ENCODE measurements around the gene MRPS30. TPM values are rescaled to one million over a fixed set of nuclear protein-coding genes. Genes with fewer than 3 reads are reported as not detected.

The MRPS30 gene
- total RNA-seq, 1 experiment from 2014 or later, result 66.6 TPM

DNA sequence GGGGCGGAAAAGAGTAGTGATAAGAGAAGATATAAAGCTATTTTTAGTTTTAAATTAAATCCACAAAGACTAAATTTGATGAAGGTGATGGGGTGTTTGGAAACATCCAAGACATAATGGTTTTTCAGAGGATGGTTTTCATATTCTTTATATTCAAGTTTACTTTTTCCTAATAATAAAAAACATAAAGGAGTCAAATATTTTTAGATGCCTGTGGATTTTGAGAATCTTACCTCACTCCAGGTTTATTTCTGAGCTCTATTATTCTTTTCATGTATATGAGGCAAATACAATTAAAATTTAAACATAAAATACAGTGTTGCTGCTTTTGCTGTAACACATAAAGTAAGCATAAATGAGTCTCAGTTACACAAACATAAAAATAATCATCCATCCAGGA is 22.2 kb downstream of the MRPS30 start:
- intact Hi-C loops (cut with micrococcal nuclease; ENCODE audit: unreplicated experiment), result no loop called here
- CTCF ChIA-PET, result no interaction called here
- BruUV-seq (replicated peaks), result no TSS peak
- Mint-ChIP-seq H3K36me3 (ENCODE audit: insufficient read depth, unreplicated experiment) (no peaks in the 10 kb centered on the region), H3K27me3 (ENCODE audit: unreplicated experiment) (no peaks in the 10 kb centered on the region), H3K4me1 (ENCODE audit: low read depth, unreplicated experiment) (no peaks in the 10 kb centered on the region), H3K27ac (ENCODE audit: unreplicated experiment) (no peak overlapping the region), H3K9me3 (ENCODE audit: low read depth, unreplicated experiment) (no peaks in the 10 kb centered on the region), H3K4me3 (ENCODE audit: low read depth, unreplicated experiment) (no peak overlapping the region)
- TF ChIP-seq, protein P1, sequence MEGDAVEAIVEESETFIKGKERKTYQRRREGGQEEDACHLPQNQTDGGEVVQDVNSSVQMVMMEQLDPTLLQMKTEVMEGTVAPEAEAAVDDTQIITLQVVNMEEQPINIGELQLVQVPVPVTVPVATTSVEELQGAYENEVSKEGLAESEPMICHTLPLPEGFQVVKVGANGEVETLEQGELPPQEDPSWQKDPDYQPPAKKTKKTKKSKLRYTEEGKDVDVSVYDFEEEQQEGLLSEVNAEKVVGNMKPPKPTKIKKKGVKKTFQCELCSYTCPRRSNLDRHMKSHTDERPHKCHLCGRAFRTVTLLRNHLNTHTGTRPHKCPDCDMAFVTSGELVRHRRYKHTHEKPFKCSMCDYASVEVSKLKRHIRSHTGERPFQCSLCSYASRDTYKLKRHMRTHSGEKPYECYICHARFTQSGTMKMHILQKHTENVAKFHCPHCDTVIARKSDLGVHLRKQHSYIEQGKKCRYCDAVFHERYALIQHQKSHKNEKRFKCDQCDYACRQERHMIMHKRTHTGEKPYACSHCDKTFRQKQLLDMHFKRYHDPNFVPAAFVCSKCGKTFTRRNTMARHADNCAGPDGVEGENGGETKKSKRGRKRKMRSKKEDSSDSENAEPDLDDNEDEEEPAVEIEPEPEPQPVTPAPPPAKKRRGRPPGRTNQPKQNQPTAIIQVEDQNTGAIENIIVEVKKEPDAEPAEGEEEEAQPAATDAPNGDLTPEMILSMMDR (IDR thresholded peaks at IDR 0.05; ENCODE audit: unreplicated experiment), result no peak
- DNase-seq, result no peak

DNA sequence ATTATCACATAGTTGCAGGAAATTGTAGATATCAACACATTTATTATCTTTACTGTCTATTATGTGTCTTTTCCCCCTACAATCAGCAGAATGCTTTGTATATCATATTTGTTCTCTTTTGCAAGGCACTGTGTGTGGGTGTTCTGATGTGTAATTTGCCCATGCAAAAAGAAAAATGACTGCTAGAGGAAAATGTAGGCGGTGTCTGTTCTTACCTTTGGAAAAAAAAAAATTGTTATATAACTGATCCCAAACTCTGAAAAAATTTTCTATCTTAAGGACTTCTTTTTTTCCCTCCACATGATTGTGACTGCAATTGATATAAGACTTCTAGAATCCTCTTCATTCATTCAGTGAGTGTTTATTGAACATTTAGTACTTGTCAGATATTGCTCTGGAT is 24.5 kb downstream of the MRPS30 start:
- no TSS peak for BruUV-seq (replicated peaks)
- CTCF ChIA-PET, result no interaction called here
- H3K9me3 Mint-ChIP-seq (ENCODE audit: low read depth, unreplicated experiment), result no peaks in the 10 kb centered on the region

DNA sequence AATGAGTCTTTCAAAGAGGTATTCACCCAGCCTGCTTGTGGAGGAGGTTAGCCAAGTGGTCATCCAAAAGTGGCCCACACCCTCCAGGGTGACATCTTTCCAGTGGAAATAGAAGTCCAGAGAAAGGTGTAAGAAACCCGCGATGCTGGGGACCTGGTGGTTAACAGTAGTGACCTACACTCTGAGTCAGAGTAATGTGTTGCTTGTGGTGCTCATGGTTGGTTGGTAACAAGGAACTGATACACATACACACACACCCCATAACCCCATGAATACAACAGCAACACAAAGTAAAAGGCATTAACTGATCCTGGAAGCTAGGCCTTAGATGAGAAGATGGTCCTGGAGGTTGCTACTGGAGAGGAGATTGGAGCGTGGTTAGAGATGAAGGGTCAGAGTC is 26.9 kb downstream of the MRPS30 start:
- intact Hi-C loops (cut with micrococcal nuclease; ENCODE audit: unreplicated experiment), result no loop called here
- BruUV-seq (replicated peaks), result no TSS peak

More for the DNA sequence above, 24.5 kb downstream of the MRPS30 start:
- H3K27ac Mint-ChIP-seq (ENCODE audit: unreplicated experiment), result no peak overlapping the region
- DNase-seq, result no peak
- no peaks in the 10 kb centered on the region for H3K27me3 Mint-ChIP-seq (ENCODE audit: unreplicated experiment)
- intact Hi-C loops (cut with micrococcal nuclease; ENCODE audit: unreplicated experiment), result no loop called here
- H3K4me1 Mint-ChIP-seq (ENCODE audit: low read depth, unreplicated experiment), result no peaks in the 10 kb centered on the region
- H3K4me3 Mint-ChIP-seq (ENCODE audit: low read depth, unreplicated experiment), result no peak overlapping the region
- TF ChIP-seq, protein P1 (IDR thresholded peaks at IDR 0.05; ENCODE audit: unreplicated experiment), result no peak
- no peaks in the 10 kb centered on the region for H3K36me3 Mint-ChIP-seq (ENCODE audit: insufficient read depth, unreplicated experiment)

DNA sequence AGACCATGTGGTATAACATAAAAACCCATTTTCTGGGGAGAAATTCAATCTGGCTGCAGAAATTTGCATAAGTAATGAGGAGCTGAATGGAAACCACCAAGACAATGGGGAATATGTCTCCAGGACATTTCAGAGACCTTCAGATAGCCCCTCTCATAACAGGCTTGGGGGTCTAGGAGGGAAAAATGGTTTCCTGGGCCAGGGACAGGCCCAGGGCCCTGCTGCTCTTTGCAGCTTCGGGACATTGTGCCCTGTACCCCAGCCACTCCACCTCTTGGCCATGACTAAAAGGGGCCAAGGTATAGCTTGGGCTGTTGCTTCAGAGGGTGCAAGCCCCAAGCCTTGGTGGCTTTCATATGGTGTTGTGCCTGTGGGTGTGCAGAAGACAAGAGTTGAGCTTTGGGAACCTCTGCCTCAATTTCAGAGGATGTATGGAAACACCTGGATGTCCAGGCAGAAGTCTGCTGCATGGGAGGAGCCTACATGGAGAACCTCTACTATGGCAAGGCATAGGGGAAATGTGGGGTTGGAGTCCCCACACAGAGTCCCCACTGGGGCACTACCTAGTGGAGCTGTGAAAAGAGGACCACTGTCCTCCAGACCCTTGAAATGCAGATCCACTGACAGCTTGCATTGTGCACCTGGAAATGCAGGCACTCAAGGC is 30.4 kb downstream of the MRPS30 start:
- Mint-ChIP-seq H3K9me3 (ENCODE audit: low read depth, unreplicated experiment) (peaks cover 4% of the 10 kb centered on the region), H3K4me3 (ENCODE audit: low read depth, unreplicated experiment) (no peak overlapping the region), H3K4me1 (ENCODE audit: low read depth, unreplicated experiment) (peaks cover 7% of the 10 kb centered on the region), H3K36me3 (ENCODE audit: insufficient read depth, unreplicated experiment) (no peaks in the 10 kb centered on the region), H3K27ac (ENCODE audit: unreplicated experiment) (no peak overlapping the region), H3K27me3 (ENCODE audit: unreplicated experiment) (no peaks in the 10 kb centered on the region)
- TF ChIP-seq, protein P1 (IDR thresholded peaks at IDR 0.05; ENCODE audit: unreplicated experiment), result no peak
- CTCF ChIA-PET, result no interaction called here
- intact Hi-C loops (cut with micrococcal nuclease; ENCODE audit: unreplicated experiment), result no loop called here
- BruUV-seq (replicated peaks), result no TSS peak
- no peak for DNase-seq

More for the DNA sequence above, 26.9 kb downstream of the MRPS30 start:
- Mint-ChIP-seq H3K36me3 (ENCODE audit: insufficient read depth, unreplicated experiment) (no peaks in the 10 kb centered on the region), H3K4me3 (ENCODE audit: low read depth, unreplicated experiment) (no peak overlapping the region), H3K9me3 (ENCODE audit: low read depth, unreplicated experiment) (peaks cover 4% of the 10 kb centered on the region), H3K4me1 (ENCODE audit: low read depth, unreplicated experiment) (no peaks in the 10 kb centered on the region), H3K27me3 (ENCODE audit: unreplicated experiment) (no peaks in the 10 kb centered on the region), H3K27ac (ENCODE audit: unreplicated experiment) (no peak overlapping the region)
- CTCF ChIA-PET, result no interaction called here
- TF ChIP-seq, protein P1 (IDR thresholded peaks at IDR 0.05; ENCODE audit: unreplicated experiment), result no peak
- DNase-seq, result no peak

Data from Calu3 (cell line).